ENCODE measurements around the gene OLFM1.

Gene OLFM1

GRCh38 chr9:135154050-135154615, 66.7 kb downstream of the OLFM1 start:
- H3K4me3 ChIP-seq (ENCODE audit: low read depth, low read length) = no peak overlapping the region
- DNase-seq (ENCODE audit: low read depth) = no peak
- TF ChIP-seq CTCF (IDR thresholded peaks at IDR 0.05; ENCODE audit: low read depth, low read length, missing control alignments) = no peak

GRCh38 chr9:135155396-135155795, 67.9 kb downstream of the OLFM1 start:
- DNase-seq (ENCODE audit: low read depth) = no peak
- TF ChIP-seq CTCF (IDR thresholded peaks at IDR 0.05; ENCODE audit: low read depth, low read length, missing control alignments) = no peak
- no peak overlapping the region for H3K4me3 ChIP-seq (ENCODE audit: low read depth, low read length)

DNA sequence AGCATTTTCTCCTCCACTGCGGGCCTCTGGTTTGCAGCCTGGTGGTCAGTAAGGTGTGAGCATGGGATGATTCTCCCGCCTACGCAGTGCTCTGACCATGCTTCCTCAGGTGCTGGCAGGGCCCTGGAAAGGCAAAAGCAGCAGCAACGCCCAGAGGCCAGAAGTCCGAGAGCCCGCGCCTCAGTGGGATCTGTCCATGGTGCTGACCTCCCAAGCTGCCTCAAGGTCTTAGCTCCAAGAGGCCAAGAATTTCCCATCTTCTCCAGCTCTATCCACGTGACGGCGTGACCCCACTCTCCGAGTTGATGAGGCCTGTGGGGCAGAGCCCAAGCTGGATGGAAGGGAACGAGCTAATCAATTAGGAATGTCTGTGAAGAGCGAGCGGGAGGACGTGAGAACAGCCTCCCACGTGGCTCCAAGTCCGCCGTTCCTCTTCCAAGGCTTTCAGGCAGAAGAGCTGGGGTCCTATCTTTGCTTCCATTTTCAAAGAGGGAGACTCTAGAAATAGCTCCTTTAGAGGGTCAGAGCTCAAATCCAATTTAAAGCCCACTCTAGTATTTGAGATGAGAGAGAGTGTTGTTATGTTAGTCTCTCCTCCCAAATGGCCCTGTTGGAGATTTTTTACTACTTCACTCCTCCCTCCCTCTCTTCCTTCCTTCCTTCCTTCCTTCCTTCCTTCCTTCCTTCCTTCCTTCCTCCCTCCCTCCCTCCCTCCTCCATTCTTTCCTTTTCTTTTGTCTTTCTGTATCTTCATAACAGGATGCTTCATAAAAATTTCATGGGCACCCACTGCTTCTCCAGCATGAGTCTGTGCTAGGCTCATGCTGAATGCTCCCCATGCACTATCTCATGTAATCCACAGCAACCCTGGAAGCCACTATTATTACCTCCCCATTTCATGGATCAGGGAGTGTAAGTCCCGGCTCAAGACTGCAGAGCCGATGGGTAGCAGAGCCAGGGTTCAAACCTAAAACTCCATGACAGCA, 69.3 kb downstream of the OLFM1 start:
- no peak overlapping the region for H3K4me3 ChIP-seq (ENCODE audit: low read depth, low read length)
- no peak for DNase-seq (ENCODE audit: low read depth)
- TF ChIP-seq CTCF (IDR thresholded peaks at IDR 0.05; ENCODE audit: low read depth, low read length, missing control alignments) = no peak

DNA sequence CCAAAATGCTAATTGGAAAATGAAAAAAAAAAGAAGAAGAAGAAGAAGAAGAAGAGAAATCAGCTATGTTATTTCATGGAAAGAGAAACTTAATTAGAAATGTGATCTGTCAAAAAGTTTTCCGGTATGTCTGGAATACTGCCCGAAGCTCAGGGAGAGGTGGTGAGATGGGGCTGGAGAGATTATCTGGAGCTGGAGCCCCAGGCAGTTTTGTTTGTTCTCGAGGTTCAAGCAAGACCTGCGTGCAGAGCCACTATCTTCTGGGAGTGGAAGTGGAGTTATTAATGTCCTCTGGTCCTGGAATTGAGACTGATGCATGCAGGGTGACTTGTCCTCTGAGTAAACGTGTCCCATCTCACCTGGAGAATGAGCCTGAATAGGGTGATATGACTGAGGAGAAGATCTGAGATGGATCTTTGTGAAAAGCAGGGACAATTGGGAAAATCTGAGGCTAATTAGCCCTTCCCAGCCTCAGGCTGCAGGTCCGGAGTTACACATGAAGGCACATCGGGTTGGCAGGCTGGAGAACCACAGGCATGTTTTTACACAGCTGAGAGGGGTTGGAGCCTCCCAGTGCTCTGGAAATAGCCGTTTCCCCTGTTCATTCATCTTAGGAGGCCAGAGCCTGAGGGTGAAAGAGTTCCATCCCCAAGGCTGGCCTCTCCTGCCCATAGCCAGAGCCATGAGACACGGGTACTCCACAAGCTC, 70.5 kb downstream of the OLFM1 start:
- no peak overlapping the region for H3K4me3 ChIP-seq (ENCODE audit: low read depth, low read length)
- TF ChIP-seq CTCF (IDR thresholded peaks at IDR 0.05; ENCODE audit: low read depth, low read length, missing control alignments) = no peak
- DNase-seq (ENCODE audit: low read depth) = no peak

DNA sequence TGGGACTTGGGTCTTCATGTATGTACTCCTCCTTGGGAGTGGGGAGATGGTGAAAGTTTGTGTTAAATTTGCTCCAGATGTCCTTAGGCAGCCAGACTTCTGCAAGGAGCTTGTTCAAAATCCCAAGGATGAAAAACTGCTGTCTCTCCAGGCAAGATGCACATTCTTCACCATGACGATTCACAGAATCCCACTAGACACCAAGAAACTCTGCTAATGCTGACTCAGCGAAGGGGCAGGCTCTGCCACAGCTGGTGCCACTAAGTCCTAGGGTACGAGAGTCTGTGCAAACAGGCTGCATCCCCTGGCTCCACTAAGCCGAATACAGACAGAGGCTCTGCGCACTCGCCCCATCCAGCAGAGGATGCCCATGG, 71.1 kb downstream of the OLFM1 start:
- TF ChIP-seq CTCF (IDR thresholded peaks at IDR 0.05; ENCODE audit: low read depth, low read length, missing control alignments) = no peak
- no peak for DNase-seq (ENCODE audit: low read depth)
- H3K4me3 ChIP-seq (ENCODE audit: low read depth, low read length) = no peak overlapping the region

DNA sequence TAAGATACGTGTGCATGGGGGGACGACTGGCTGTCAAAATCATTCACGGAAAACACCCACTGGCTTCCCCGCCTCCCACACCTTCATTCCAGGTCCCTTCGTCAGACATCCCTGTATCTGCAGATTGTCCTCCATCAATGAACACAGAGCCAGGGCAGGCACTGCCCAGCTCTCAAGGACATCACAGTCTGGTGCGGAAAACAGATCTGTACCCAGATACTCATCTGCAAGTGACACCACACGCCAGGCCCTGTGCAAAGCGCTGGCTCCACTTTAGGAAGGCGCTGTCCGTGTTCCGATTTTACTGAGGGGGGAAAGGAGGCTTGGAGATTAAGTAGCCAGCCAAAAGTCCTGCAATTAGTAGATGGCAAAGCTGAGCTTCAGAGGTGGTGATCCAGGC, 72.3 kb downstream of the OLFM1 start:
- no peak for DNase-seq (ENCODE audit: low read depth)
- TF ChIP-seq CTCF (IDR thresholded peaks at IDR 0.05; ENCODE audit: low read depth, low read length, missing control alignments) = no peak
- H3K4me3 ChIP-seq (ENCODE audit: low read depth, low read length) = no peak overlapping the region
